EL (cell line): ENCODE results near the gene CNOT1.

Source experiments
- DNase-seq: peaks from one replicate; pipeline ENCODE4 v3.0.0-alpha.2; 2016

The CNOT1 gene

DNA sequence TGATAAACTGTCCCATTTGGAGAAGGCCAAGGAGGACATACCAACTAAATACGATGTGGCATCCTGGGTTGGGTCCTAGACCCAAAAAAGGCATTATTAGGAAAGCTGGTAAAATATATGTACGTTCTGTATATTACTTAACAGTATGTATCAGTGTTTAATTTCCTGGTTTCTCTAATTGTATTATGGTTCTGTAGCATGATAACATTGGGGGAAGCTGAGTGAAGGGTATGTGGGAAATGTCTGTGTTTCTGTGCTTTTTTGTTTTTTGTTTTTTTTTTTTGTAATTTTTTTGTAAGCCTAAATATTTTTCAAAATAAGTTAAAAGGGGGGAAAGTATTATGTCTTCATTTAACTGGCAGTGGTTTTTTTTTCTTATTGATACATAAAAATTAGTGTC, 151.2 kb downstream of the CNOT1 start:
- DNase-seq: no peak

DNA sequence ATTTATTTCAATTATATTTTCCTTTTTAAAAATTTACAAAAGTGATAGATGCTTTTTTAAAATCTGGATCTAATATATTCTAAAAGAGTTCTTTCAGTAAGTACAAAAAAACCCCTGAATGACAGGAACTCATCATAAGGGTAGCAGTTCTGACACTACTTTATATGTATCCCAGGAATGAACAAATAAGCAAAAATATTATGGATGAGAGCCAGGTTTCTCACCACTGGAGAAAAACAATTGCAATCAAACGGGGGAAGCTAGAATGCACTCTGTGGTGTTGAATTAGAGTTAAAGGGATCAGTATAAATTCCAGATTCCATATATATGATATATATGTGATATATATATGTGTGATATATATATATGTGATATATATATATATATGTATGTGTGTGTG, 152.8 kb downstream of the CNOT1 start:
- DNase-seq: no peak

DNA sequence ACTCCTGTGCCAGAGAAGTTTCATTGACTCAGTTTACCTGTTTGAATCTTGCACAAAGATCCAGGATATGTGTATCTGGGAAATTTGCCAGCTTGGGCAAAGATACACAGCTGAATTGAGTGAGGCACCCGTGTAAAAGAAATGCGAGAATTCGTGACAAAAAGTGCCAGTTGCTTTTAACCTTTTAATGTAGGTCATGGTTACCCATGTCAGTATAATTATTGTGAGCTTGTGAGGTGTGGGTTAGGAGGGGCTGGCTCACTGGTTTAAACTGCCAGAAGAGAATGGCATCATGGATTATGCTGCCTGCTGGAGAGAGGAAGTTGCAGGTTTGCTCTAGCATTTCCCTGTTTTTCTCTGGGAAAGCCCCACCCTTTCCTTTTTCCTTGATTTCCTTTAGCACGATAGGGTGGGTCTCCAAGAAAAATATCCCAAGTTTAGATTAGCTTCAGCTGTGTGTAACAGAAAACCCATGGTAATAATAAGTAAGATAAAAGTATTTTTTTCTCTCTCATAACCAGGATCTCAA, 154.5 kb downstream of the CNOT1 start:
- DNase-seq: no peak

DNA sequence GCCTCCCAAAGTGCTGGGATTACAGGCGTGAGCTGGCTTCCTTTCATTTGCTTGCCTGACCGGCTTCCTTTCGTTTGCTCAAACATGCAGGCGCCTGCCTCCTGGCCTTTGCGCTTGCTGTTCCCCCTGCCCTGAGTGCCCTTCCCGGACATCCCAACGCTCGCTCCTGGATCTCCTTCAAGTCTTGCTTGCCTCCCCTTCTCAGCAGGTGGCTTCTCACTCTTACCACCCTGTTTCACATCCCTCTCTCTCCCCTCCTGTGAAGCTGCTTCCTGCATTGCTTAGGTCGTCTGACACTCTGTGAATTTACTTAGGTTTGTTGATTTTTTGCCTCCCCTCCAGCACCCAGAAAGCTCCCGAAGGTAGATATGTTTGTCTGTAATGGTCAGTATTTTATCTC, 155.3 kb downstream of the CNOT1 start:
- no peak for DNase-seq

DNA sequence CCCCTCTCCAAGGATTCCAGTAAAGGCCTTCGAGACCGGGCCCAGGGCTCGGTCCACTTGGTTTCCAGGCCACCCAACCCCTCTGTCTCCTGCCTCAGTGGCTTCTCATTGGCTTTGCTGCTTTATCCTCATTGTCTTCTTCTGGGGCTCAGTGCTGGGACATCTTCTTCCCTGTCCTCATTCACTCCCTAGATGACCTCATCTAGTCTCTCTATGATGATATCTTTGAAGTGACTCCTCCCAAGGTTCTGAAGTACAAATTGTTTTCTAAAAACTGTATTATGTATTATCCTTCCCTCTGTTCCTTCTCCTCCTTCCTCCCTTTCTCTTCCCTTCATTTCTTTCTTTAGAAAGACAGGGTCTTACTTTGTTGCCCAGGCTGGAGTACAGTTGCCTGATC, 156.8 kb downstream of the CNOT1 start:
- no peak for DNase-seq

DNA sequence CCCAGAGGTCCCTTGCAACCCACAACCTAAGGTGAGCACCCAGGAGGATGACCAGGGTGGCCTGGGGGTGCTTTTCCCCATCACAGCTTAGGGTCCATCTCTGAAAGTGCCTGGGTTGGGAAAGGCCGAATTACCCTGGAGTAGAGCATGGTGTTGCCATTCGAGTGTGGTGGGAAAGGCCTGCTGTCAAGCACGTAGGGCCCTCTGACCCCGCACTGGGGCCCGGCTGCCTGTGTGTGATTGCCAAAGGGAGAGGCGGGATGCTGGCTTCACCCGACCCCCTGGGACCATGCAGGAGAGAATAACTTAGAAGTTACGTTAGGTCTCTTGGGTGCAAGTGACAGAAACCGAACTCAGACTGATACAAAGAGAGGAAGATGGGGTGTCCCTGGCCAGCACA, 157.4 kb downstream of the CNOT1 start:
- no peak for DNase-seq

DNA sequence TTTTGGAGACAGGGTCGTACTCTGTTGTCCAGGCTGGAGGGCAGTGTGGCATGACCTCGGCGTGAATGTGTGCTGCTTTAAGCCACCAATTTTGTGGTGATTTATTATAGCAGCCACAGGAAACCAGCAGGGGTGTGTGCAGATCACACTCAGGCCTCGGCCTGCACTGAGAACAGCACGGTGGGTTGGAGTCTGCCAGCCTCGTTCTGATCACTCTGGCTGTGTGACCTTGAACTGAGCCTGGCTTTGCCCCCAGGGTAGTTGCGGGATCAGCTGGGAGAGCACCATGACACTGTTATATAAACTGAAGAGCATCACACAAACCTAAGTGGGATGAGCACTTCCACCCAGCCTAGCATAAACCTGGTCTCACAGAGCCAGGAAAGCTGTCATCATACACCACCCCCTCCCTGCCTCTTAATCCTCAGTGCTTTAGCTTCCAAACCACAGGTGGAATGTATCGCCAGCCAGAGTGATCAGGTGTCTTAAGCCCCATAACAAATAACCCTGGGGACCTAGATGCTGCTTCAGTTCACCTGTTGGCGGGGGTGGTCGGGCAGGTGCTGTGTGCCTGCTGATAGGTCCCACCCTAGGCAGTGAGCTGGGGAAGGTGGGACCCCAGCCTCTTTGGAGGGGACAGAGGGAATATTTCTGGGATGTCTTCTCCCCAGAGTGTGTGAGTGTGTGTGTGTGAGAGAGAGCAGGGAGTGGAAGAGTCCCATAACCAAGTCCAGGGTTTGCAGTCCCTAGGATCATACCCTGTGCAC, 158.2 kb downstream of the CNOT1 start:
- DNase-seq: no peak
